IPS-15b (cell line): Measurements from ENCODE around the gene CAPN7.

Source experiments
- H3K27me3 ChIP-seq: one replicate; pipeline ENCODE4 v1.6.1; 2013; ENCODE audit warnings: low read length; ENCODE audit not compliant: control insufficient read depth, insufficient read depth
- H3K36me3 ChIP-seq: one replicate; pipeline ENCODE4 v1.6.1; 2013; ENCODE audit warnings: low read length; ENCODE audit not compliant: control insufficient read depth, insufficient read depth
- H3K4me1 ChIP-seq: one replicate; pipeline ENCODE4 v1.6.1; 2013; ENCODE audit warnings: mild to moderate bottlenecking, low read length; ENCODE audit not compliant: control insufficient read depth, insufficient read depth
- H3K4me3 ChIP-seq: one replicate; pipeline ENCODE4 v1.5.1; 2013; ENCODE audit warnings: low read depth, low read length
- H3K9ac ChIP-seq: one replicate; pipeline ENCODE4 v1.6.1; 2013; ENCODE audit warnings: low read depth, mild to moderate bottlenecking, low read length
- H3K9me3 ChIP-seq: one replicate; pipeline ENCODE4 v1.6.1; 2013; ENCODE audit warnings: mild to moderate bottlenecking, low read length; ENCODE audit not compliant: control insufficient read depth, insufficient read depth

The CAPN7 gene

DNA sequence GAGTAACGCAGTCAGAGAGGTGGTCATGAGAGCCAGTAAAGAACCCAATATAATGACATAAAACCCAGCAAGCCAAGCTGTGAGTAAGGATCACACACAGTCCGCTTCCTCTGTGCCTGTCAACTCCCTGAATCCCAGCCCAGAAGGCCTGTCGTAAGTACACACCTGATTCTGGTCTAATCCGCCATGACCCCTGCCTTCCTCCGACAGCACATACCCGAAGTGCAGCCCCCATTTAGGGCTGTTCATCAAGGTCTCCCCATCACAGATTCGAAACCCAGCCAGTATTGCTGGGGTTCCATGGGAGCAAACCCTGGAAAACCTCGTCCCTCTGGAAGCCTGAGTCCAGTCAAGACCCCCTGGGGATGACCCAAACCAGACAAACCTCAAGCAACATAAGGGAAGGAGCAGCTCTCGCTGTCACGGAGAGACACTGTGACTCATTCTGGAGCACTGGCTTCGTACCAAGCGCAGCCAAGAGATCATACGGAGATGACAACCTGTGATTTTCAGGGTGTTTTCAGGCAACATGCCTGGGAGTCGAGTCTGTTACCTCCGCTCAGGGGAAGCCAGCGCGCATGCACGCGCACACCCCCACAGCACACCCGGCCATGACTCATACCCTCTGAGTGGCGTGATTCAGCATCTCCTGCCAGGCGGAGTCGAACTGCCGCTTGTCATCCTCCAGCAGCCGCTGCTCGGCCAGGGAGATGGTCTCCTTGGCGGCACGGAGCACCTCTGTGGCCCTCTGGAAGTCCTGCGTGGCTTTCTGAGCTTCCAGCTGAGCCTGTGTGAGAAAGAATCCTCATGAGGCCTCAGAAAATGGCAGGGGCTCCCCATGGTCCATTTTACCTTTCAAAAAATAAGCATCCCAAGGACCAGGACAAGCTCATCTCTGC lies 63.3 kb downstream of the CAPN7 start:
- H3K4me1 ChIP-seq: no peaks in the 10 kb centered on the region

GRCh38 chr3:15271030-15271429 lies 65.0 kb downstream of the CAPN7 start:
- Histone ChIP-seq H3K9ac (no peak overlapping the region), H3K9me3 (no peaks in the 10 kb centered on the region), H3K4me3 (no peak overlapping the region), H3K4me1 (no peaks in the 10 kb centered on the region), H3K36me3 (no peaks in the 10 kb centered on the region), H3K27me3 (no peaks in the 10 kb centered on the region)

More for the DNA sequence above, 63.3 kb downstream of the CAPN7 start:
- Histone ChIP-seq H3K9ac (no peak overlapping the region), H3K4me3 (no peak overlapping the region), H3K27me3 (no peaks in the 10 kb centered on the region), H3K36me3 (no peaks in the 10 kb centered on the region), H3K9me3 (no peaks in the 10 kb centered on the region)

DNA sequence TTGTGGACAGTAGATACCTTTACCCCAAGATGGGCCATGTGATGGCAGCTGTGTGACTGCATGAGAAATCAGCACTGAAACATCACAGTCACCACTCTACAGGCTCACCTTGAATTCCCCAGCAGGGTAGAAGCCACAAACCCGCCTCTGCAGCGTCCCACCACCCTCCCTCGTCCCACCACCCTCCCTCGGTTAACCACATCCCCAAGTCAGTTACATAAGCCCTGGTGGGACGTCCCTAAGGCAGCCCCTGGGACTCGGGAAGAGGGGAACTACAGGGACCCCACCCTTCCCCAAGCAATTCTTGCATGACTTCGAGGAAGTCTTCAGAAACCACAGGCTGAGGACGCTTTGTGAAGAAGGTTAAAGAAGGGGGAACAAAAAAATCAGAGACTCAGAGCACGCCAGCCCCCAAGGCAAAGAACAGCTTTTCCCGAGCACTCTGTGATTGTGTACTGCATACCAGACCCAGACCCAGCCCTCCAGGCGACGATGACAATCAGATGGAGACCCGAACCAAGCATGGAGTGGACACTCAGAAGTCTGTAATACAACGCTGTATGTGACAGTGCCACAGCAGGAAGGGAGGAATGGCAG lies 65.8 kb downstream of the CAPN7 start:
- Histone ChIP-seq H3K27me3 (no peaks in the 10 kb centered on the region), H3K4me3 (no peak overlapping the region), H3K9me3 (no peaks in the 10 kb centered on the region), H3K9ac (no peak overlapping the region), H3K4me1 (no peaks in the 10 kb centered on the region), H3K36me3 (no peaks in the 10 kb centered on the region)

DNA sequence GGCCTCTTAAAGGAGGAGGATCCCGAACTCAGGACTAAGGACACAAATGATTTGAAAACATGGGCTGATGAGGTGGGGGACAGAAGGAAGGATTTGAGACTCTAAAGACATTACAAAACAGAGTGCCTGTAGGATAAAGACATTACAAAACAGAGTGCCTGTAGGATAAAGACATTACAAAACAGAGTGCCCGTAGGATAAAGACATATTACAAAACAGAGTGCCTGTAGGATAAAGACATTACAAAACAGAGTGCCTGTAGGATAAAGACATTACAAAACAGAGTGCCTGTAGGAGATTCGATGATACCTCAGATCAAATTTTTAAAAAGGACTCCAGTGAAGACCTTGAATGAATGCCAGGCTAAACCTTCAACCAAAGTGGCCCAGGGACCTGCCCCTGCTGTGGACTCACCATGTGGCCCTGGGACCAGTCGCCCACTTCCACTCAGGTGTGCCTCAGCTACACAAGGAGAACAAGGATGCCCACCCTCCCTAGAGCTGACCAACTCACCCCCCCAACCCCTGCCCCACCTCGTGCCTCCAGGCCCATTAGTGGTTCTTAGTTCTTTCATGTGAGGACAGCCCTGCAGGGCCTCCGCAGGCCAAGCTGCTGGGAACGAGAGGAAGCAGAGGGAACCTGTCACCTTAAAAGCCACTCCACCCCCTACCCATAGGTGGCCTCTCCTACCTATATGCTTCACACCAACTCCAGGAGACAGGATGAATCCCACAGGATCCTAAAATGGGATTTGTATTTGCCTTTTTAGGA lies 66.6 kb downstream of the CAPN7 start:
- no peaks in the 10 kb centered on the region for H3K27me3 ChIP-seq
- H3K9me3 ChIP-seq: no peaks in the 10 kb centered on the region
- peaks cover 1% of the 10 kb centered on the region for H3K4me1 ChIP-seq
- H3K4me3 ChIP-seq: no peak overlapping the region
- no peak overlapping the region for H3K9ac ChIP-seq
- H3K36me3 ChIP-seq: no peaks in the 10 kb centered on the region

GRCh38 chr3:15273227-15273626 lies 67.2 kb downstream of the CAPN7 start:
- no peaks in the 10 kb centered on the region for H3K9me3 ChIP-seq
- H3K4me1 ChIP-seq: peaks cover 8% of the 10 kb centered on the region
- no peaks in the 10 kb centered on the region for H3K27me3 ChIP-seq
- H3K9ac ChIP-seq: no peak overlapping the region
- no peaks in the 10 kb centered on the region for H3K36me3 ChIP-seq
- H3K4me3 ChIP-seq: no peak overlapping the region

DNA sequence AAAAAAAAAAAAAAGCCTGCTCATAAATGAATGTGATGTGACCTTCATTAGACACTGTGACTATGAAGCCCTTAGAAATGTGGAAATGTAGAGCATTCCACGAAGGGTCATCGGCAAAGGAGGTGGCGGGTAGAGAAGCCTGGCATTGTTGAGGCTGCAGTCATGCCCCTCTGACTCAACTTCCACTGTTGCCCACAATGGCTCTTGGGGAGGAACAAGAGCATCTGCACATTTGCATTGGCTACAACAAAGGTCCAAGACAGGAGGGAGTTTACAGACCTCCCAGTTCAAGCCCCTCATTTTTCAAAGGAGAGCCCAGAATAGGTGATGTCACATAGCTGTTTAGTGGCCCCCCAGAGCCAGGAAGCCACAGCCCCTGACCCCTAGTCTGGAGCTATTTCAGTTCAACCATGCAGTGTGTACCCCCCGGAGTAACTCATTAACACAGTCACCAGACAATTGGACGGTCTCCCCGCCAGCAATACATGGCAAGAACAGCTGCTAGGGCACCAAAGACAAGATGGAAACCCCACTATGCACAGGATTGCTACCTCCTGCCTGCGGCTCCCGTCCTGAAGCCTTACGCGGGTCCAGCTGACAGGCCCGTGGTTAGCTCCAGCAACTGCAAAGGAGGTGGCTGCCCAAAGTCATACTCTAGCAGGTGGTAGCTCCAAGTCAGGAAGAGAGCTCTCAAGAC lies 70.1 kb downstream of the CAPN7 start:
- H3K4me1 ChIP-seq: peaks cover 14% of the 10 kb centered on the region

GRCh38 chr3:15277861-15278500 lies 71.9 kb downstream of the CAPN7 start:
- Histone ChIP-seq H3K36me3 (no peaks in the 10 kb centered on the region), H3K4me3 (no peak overlapping the region), H3K27me3 (no peaks in the 10 kb centered on the region), H3K9ac (no peak overlapping the region), H3K9me3 (no peaks in the 10 kb centered on the region), H3K4me1 (peaks cover 14% of the 10 kb centered on the region)

More for the DNA sequence above, 70.1 kb downstream of the CAPN7 start:
- no peak overlapping the region for H3K9ac ChIP-seq
- no peaks in the 10 kb centered on the region for H3K27me3 ChIP-seq
- no peaks in the 10 kb centered on the region for H3K36me3 ChIP-seq
- H3K9me3 ChIP-seq: no peaks in the 10 kb centered on the region
- H3K4me3 ChIP-seq: no peak overlapping the region

- no peaks in the 10 kb centered on the region for H3K27me3 ChIP-seq
- H3K36me3 ChIP-seq: no peaks in the 10 kb centered on the region
- no peak overlapping the region for H3K9ac ChIP-seq
- no peaks in the 10 kb centered on the region for H3K9me3 ChIP-seq
- no peak overlapping the region for H3K4me3 ChIP-seq
- peaks cover 14% of the 10 kb centered on the region for H3K4me1 ChIP-seq
Observed at GRCh38 chr3:15279205-15279604, 73.2 kb downstream of the CAPN7 start.

DNA sequence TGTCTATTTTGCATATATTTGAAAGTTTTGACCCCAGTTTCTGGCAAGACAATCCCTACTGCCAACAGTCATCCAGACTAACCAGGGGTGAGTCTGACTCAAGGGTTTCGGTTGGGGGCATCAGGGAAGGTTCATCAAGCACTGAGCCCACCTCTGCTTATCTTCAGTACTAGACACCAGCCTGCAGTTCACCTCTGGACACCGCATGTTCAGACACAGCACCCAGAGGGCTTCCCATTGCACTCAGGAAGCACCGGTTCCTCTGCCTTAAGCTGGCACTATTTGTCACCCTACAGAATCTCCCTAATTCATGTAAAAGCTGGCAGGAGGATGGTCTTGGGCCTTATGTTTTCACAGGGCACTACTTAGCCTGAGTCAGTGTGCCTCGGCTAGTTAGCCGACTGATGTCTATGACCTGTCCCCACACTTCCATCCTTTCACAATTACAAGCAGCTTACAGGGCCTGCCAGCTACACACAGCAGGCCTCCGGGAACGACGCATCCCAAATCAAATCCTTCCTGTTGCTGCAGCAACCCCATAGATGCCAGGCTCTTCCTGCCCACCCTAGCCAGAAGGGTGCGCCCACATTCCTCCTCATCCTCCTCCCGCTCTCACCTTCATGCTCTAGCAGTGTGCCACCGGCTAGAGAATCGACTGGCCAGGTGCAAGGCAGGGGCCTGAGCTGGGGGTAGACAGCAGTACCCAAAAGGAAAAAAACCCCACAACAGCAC lies 73.8 kb downstream of the CAPN7 start:
- Histone ChIP-seq H3K4me3 (no peak overlapping the region), H3K27me3 (no peaks in the 10 kb centered on the region), H3K9ac (no peak overlapping the region), H3K4me1 (peaks cover 14% of the 10 kb centered on the region), H3K9me3 (no peaks in the 10 kb centered on the region), H3K36me3 (no peaks in the 10 kb centered on the region)

DNA sequence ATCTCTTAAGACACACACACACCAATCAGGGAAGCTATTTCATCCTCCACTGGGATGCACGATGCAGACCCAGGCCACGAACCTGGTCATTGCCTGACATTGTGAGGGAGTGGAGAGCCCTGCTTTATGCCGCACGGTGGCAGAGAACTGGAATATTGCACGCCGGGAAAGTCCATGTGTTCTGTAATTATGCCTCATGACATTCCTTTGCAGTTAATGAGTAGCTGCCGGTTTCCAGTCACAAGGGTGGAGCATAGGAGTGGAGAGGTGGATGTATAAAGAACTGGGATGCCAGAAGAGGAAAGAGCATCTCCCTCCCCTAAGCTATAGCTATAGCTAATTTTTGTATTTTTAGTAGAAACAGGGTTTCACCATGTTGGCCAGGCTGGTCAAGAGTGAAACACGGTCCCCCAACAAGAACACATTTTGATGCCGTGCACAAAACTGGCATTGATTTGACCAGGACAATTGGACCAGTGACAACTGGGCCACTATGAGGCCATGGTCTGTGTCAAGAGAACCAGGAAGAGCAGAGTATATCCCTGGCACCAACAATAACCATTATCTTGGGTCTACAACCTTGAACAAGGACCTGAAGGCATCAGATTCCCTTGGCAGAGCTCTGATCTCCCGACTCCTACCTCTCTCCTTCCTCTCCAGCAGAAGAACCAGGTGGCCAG lies 74.9 kb downstream of the CAPN7 start:
- Histone ChIP-seq H3K9me3 (no peaks in the 10 kb centered on the region), H3K4me3 (no peak overlapping the region), H3K27me3 (no peaks in the 10 kb centered on the region), H3K36me3 (no peaks in the 10 kb centered on the region), H3K4me1 (peaks cover 14% of the 10 kb centered on the region), H3K9ac (no peak overlapping the region)
